ENCODE measurements around the gene IRF3.

Gene IRF3

GRCh38 chr19:49665351-49666119 is at the start of gene IRF3, which contains the start of gene BCL2L12:
IRF3 (minus strand) TSS chr19:49665857; CDS start chr19:49664838, 1,019 bp downstream.
BCL2L12 (plus strand) TSS chr19:49665933; CDS start chr19:49666693, 760 bp downstream.
- DNase-seq = peak; percentile 86

GRCh38 chr19:49713236-49713845 is 47.7 kb upstream of the IRF3 start:
- DNase-seq = no peak

GRCh38 chr19:49712397-49712859 is 46.8 kb upstream of the IRF3 start:
- DNase-seq = no peak

GRCh38 chr19:49710372-49710951 is 44.8 kb upstream of the IRF3 start:
- DNase-seq = no peak

- no peak for DNase-seq
Observed at GRCh38 chr19:49705919-49706318, 40.3 kb upstream of the IRF3 start.

GRCh38 chr19:49704888-49705642 is 39.4 kb upstream of the IRF3 start:
- no peak for DNase-seq

GRCh38 chr19:49701271-49701786 is 35.7 kb upstream of the IRF3 start:
- no peak for DNase-seq

GRCh38 chr19:49700563-49700962 is 34.9 kb upstream of the IRF3 start:
- DNase-seq = no peak

GRCh38 chr19:49699364-49699763 is 33.7 kb upstream of the IRF3 start:
- DNase-seq = no peak

GRCh38 chr19:49696865-49697264 is 31.2 kb upstream of the IRF3 start:
- no peak for DNase-seq

- DNase-seq = no peak
Observed at GRCh38 chr19:49696115-49696514, 30.5 kb upstream of the IRF3 start.

GRCh38 chr19:49692147-49692506 is 26.5 kb upstream of the IRF3 start:
- no peak for DNase-seq

GRCh38 chr19:49691243-49692146 is 25.8 kb upstream of the IRF3 start:
- DNase-seq = peak; percentile 74

GRCh38 chr19:49690656-49691242 is 25.1 kb upstream of the IRF3 start, which contains the start of gene CPT1C:
CPT1C (plus strand) TSS chr19:49691116; CDS start chr19:49692253, 1,137 bp downstream.
- DNase-seq = peak; percentile 92

GRCh38 chr19:49690079-49690655 is 24.5 kb upstream of the IRF3 start:
- no peak for DNase-seq

GRCh38 chr19:49689133-49690078 is 23.7 kb upstream of the IRF3 start, which contains the start of gene ADM5:
ADM5 (plus strand) TSS chr19:49689594; CDS start chr19:49689838, 244 bp downstream.
- DNase-seq = peak; percentile 59

GRCh38 chr19:49688531-49689132 is 23.0 kb upstream of the IRF3 start:
- DNase-seq = no peak

GRCh38 chr19:49687566-49688316 is 22.1 kb upstream of the IRF3 start:
- no peak for DNase-seq
